MM.1S (cell line): ENCODE data around the gene CYP2A6.
"Not testable (repeated sequence)": the region's sequence is repeated elsewhere in the genome, so short reads cannot be mapped to it uniquely, and the experiment has no call there.

Source experiments
- DNase-seq: peaks from one replicate; pipeline ENCODE4 v3.0.0-alpha.2; 2015
- H2AFZ ChIP-seq: fragments of 300-600 bp; sonication (generic); 2 replicates; pipeline ENCODE4 v1.6.0; 2016; ENCODE audit warnings: antibody characterized with exemption, low read length
- H3F3A ChIP-seq: fragments of 300-600 bp; sonication (generic); 2 replicates; pipeline ENCODE4 v1.6.1; 2016; ENCODE audit warnings: mild to moderate bottlenecking, antibody characterized with exemption, low read length, moderate library complexity, mixed read lengths; ENCODE audit not compliant: insufficient read depth
- H3K27ac ChIP-seq: fragments of 300-600 bp; sonication (generic); 2 replicates; pipeline ENCODE4 v1.5.1; 2016; ENCODE audit warnings: mild to moderate bottlenecking, low read length
- H3K27me3 ChIP-seq: fragments of 300-600 bp; sonication (generic); replicated peaks from 2 replicates; pipeline ENCODE4 v1.6.0; 2016; ENCODE audit warnings: low read length; ENCODE audit not compliant: insufficient read depth
- H3K36me3 ChIP-seq: fragments of 300-600 bp; sonication (generic); replicated peaks from 2 replicates; pipeline ENCODE4 v1.6.1; 2016; ENCODE audit warnings: mild to moderate bottlenecking, low read length, mixed read lengths; ENCODE audit not compliant: insufficient read depth
- H3K4me1 ChIP-seq: fragments of 300-600 bp; sonication (generic); 2 replicates; pipeline ENCODE4 v1.6.1; 2016; ENCODE audit warnings: low read length, mixed read lengths
- H3K4me2 ChIP-seq: fragments of 300-600 bp; sonication (generic); 2 replicates; pipeline ENCODE4 v1.6.0; 2016; ENCODE audit warnings: low read depth, low read length
- H3K4me3 ChIP-seq: fragments of 300-600 bp; sonication (generic); 2 replicates; pipeline ENCODE4 v1.5.1; 2016; ENCODE audit warnings: low read length, mixed read lengths
- H3K79me2 ChIP-seq: fragments of 300-600 bp; sonication (generic); 2 replicates; pipeline ENCODE4 v1.6.1; 2016; ENCODE audit warnings: mixed run types, low read length, mixed read lengths
- H3K9ac ChIP-seq: fragments of 300-600 bp; sonication (generic); 2 replicates; pipeline ENCODE4 v1.6.1; 2016; ENCODE audit warnings: low read length, mixed read lengths
- H3K9me2 ChIP-seq: fragments of 300-600 bp; sonication (generic); replicated peaks from 2 replicates; pipeline ENCODE4 v1.6.1; 2016; ENCODE audit warnings: mild to moderate bottlenecking, low read length, mixed read lengths; ENCODE audit not compliant: insufficient read depth
- H3K9me3 ChIP-seq: fragments of 300-600 bp; sonication (generic); replicated peaks from 2 replicates; pipeline ENCODE4 v1.6.1; 2016; ENCODE audit warnings: mild to moderate bottlenecking, low read length, mixed read lengths; ENCODE audit not compliant: insufficient read depth
- H4K20me1 ChIP-seq: fragments of 300-600 bp; sonication (generic); 2 replicates; pipeline ENCODE4 v1.6.1; 2016; ENCODE audit warnings: mild to moderate bottlenecking, low read length, moderate library complexity, mixed read lengths; ENCODE audit not compliant: insufficient read depth
- CTCF ChIP-seq: fragments of 300-600 bp; sonication (generic); IDR thresholded peaks from 2 replicates; pipeline ENCODE4 v1.5.1; 2016; ENCODE audit warnings: antibody characterized with exemption, low read length, mixed read lengths
- EZH2 ChIP-seq: fragments of 300-600 bp; sonication (generic); optimal IDR thresholded peaks from 2 replicates; pipeline ENCODE3; 2017; ENCODE audit warnings: low read depth, mild to moderate bottlenecking, antibody characterized with exemption, low read length, mixed read lengths
- EZH2phosphoT487 ChIP-seq: fragments of 300-600 bp; sonication (generic); IDR thresholded peaks from 2 replicates; pipeline ENCODE4 v1.6.1; 2018; ENCODE audit warnings: antibody characterized with exemption, low read length

Gene CYP2A6

GRCh38 chr19:40874874-40875273 lies 24.6 kb upstream of the CYP2A6 start:
- H3K79me2 ChIP-seq, H3F3A ChIP-seq, H3K4me1 ChIP-seq, H3K9ac ChIP-seq, H3K36me3 ChIP-seq, DNase-seq, H3K4me3 ChIP-seq, H3K27ac ChIP-seq, H3K4me2 ChIP-seq, H3K9me3 ChIP-seq, H3K9me2 ChIP-seq, H4K20me1 ChIP-seq, H2AFZ ChIP-seq: not testable (repeated sequence)
- H3K27me3 ChIP-seq: peaks cover 45% of the 10 kb centered on the region

- H3F3A ChIP-seq, H3K27ac ChIP-seq, H3K4me1 ChIP-seq, H3K79me2 ChIP-seq, H3K4me2 ChIP-seq, H4K20me1 ChIP-seq, H3K9me3 ChIP-seq, H2AFZ ChIP-seq, H3K9ac ChIP-seq, H3K36me3 ChIP-seq, H3K4me3 ChIP-seq, DNase-seq, H3K9me2 ChIP-seq: not testable (repeated sequence)
- H3K27me3 ChIP-seq: peaks cover 45% of the 10 kb centered on the region
Observed at GRCh38 chr19:40873873-40874272, 23.6 kb upstream of the CYP2A6 start.

GRCh38 chr19:40872209-40872608 lies 22.0 kb upstream of the CYP2A6 start:
- H3K79me2 ChIP-seq: no peaks in the 10 kb centered on the region
- no peak overlapping the region for H3K9ac ChIP-seq
- H3K27ac ChIP-seq: no peak overlapping the region
- H3F3A ChIP-seq: no peaks in the 10 kb centered on the region
- no peak overlapping the region for H2AFZ ChIP-seq
- no peak overlapping the region for H3K4me2 ChIP-seq
- no peak for DNase-seq
- H3K27me3 ChIP-seq: peaks cover 45% of the 10 kb centered on the region
- no peaks in the 10 kb centered on the region for H3K9me2 ChIP-seq
- TF ChIP-seq EZH2phosphoT487 (no peak), CTCF (no peak), EZH2 (no peak)
- no peaks in the 10 kb centered on the region for H4K20me1 ChIP-seq
- no peak overlapping the region for H3K4me3 ChIP-seq
- H3K4me1 ChIP-seq: no peaks in the 10 kb centered on the region
- H3K36me3 ChIP-seq: no peaks in the 10 kb centered on the region
- H3K9me3 ChIP-seq: no peaks in the 10 kb centered on the region

GRCh38 chr19:40867701-40868100 lies 17.5 kb upstream of the CYP2A6 start:
- Histone ChIP-seq H3K27ac (no peak overlapping the region), H3K4me1 (no peaks in the 10 kb centered on the region), H3K36me3 (no peaks in the 10 kb centered on the region), H3K4me2 (no peak overlapping the region), H3F3A (no peaks in the 10 kb centered on the region), H3K4me3 (no peak overlapping the region), H3K9me2 (no peaks in the 10 kb centered on the region), H3K9me3 (no peaks in the 10 kb centered on the region), H3K9ac (no peak overlapping the region), H3K27me3 (peaks cover 22% of the 10 kb centered on the region), H3K79me2 (no peaks in the 10 kb centered on the region), H2AFZ (no peak overlapping the region), H4K20me1 (no peaks in the 10 kb centered on the region)
- DNase-seq: no peak
- TF ChIP-seq CTCF (no peak), EZH2phosphoT487 (no peak), EZH2 (no peak)

- not testable (repeated sequence) for H3K27ac ChIP-seq, H3K4me2 ChIP-seq, H4K20me1 ChIP-seq, H3K36me3 ChIP-seq, H3K9me3 ChIP-seq, H3K9ac ChIP-seq, H3K4me1 ChIP-seq, H3K79me2 ChIP-seq, DNase-seq, H3F3A ChIP-seq, H3K9me2 ChIP-seq, H3K4me3 ChIP-seq, H2AFZ ChIP-seq
- peaks cover 27% of the 10 kb centered on the region for H3K27me3 ChIP-seq
Observed at GRCh38 chr19:40864739-40865496, 14.7 kb upstream of the CYP2A6 start.
